Fibroblast of skin of right biceps (primary cell): Measurements from ENCODE around the gene ZNF200.
"Not testable (repeated sequence)": the region's sequence is repeated elsewhere in the genome, so short reads cannot be mapped to it uniquely, and the experiment has no call there.

Experiments used
- DNase-seq: peaks from one replicate; pipeline ENCODE4 v3.0.0-alpha.2; 2013

The ZNF200 gene, protein sequence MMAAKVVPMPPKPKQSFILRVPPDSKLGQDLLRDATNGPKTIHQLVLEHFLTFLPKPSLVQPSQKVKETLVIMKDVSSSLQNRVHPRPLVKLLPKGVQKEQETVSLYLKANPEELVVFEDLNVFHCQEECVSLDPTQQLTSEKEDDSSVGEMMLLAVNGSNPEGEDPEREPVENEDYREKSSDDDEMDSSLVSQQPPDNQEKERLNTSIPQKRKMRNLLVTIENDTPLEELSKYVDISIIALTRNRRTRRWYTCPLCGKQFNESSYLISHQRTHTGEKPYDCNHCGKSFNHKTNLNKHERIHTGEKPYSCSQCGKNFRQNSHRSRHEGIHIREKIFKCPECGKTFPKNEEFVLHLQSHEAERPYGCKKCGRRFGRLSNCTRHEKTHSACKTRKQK

GRCh38 chr16:3234857-3235561 lies at the start of gene ZNF200:
Gene ZNF200, minus strand, starts transcription at chr16:3235158. Its CDS starts 1,403 bp downstream, at chr16:3233755.
- peak; percentile 96 for DNase-seq

- no peak for DNase-seq
Observed at GRCh38 chr16:3283543-3284447, 48.8 kb upstream of the ZNF200 start.

GRCh38 chr16:3282730-3283542 lies 48.0 kb upstream of the ZNF200 start, which contains the start of gene ZNF263:
Gene ZNF263, plus strand, starts transcription at chr16:3283491. Its CDS starts 328 bp downstream, at chr16:3283819.
- DNase-seq, result peak; percentile 99

DNA sequence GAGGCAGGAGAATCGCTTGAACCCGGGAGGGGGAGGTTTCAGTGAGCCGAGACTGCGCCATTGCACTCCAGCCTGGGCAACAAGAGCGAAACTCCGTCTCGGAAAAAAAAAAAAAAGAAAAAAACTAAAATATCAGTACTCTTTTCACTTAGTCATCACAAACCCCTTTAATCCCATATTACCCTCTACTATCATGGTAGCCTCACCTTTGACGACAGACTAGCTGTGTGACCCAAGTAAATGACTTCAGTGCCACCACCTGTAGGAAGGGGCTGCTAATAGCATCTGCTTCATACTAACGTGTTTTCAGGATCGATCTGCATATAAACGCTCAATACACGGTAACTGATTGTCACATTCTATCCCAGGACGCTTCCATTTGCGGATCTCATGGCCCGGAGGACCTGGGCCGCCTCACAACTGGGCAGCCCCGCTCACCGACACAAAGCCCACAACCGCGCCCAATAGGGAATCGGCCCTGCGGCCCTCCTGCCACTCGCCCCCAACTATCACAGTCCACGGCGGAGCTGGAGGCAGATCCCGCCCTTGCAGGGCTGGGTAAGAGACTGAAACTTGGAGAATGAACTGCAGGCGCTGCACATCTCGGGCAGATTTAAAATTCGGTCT lies 47.3 kb upstream of the ZNF200 start:
- peak; percentile 76 for DNase-seq

- DNase-seq, result no peak
Observed at GRCh38 chr16:3281222-3281820, 46.4 kb upstream of the ZNF200 start.

- DNase-seq, result no peak
Observed at GRCh38 chr16:3276679-3277078, 41.7 kb upstream of the ZNF200 start.

DNA sequence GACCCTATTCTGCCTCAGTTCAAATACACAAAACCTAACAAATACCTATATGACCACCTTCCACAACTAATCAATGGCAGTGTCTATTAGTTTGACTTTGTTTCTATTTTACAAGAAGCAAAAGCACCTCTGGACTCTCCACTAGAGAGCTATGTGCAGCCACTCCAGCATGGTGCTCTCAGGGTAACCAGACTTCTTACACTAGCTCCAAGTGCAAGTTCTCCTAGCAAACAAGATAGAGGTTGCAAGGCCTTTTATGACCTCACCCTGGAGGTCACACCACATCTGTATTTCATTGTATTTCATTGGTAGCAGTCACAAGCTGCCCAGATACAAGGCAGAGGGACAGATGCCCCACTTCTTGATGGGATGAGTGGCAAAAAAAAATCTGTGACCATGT lies 40.0 kb upstream of the ZNF200 start:
- DNase-seq, result no peak

- no peak for DNase-seq
Observed at GRCh38 chr16:3274490-3274889, 39.5 kb upstream of the ZNF200 start.

GRCh38 chr16:3271281-3271680 lies 36.3 kb upstream of the ZNF200 start:
- DNase-seq, result not testable (repeated sequence)

- not testable (repeated sequence) for DNase-seq
Observed at GRCh38 chr16:3270718-3271117, 35.8 kb upstream of the ZNF200 start.

- DNase-seq, result no peak
Observed at GRCh38 chr16:3268294-3268693, 33.3 kb upstream of the ZNF200 start.

GRCh38 chr16:3266873-3267537 lies 32.0 kb upstream of the ZNF200 start:
- DNase-seq, result peak; percentile 36

GRCh38 chr16:3264137-3265036 lies 29.4 kb upstream of the ZNF200 start:
- peak; percentile 99 for DNase-seq

GRCh38 chr16:3262517-3262916 lies 27.6 kb upstream of the ZNF200 start:
- DNase-seq, result no peak

DNA sequence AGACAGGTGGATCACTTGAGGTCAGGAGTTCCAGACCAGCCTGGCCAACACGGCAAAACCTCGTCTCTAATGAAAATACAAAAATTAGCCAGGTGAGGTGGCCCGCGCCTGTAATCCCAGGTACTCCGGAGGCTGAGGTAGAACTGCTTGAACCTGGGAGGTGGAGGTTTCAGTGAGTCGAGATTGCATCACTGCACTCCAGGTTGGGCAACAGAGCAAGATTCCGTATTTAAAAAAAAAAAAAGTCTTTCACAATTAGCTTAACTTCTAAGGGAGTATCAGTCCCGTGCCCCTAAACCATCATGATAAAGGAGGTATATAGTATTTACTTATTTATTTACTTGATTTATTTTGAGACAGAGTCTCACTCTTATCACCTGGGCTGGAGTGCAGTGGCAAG lies 24.9 kb upstream of the ZNF200 start:
- DNase-seq, result no peak

DNA sequence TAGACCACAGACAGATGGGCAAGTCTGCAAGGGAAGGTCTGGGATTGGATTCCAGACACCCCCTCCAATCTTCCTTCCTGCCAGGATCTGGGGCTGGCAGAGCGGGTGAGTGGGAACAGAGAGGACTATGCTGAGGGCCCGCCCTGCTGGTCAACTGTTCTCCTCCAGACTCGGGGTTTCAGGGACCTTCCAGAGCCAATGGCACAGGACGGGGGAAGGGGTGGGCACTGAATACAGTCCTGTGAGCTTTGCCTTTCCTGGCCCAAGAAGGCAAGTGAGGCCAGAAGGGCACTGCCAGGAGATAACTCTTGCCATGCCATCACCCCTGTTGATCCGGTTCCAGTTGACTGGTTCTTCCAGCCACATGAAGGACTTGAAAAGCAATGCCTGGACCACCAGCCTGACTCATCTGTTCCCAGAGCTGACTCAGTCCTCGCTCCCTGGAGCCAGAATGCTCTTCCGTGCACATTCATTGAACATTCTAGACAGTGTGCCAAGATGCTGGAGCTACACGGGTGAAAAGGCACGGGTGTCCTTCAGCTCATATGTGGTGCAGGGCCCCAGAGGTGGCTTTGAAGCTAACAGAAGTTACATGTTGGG lies 22.0 kb upstream of the ZNF200 start:
- peak; percentile 28 for DNase-seq

DNA sequence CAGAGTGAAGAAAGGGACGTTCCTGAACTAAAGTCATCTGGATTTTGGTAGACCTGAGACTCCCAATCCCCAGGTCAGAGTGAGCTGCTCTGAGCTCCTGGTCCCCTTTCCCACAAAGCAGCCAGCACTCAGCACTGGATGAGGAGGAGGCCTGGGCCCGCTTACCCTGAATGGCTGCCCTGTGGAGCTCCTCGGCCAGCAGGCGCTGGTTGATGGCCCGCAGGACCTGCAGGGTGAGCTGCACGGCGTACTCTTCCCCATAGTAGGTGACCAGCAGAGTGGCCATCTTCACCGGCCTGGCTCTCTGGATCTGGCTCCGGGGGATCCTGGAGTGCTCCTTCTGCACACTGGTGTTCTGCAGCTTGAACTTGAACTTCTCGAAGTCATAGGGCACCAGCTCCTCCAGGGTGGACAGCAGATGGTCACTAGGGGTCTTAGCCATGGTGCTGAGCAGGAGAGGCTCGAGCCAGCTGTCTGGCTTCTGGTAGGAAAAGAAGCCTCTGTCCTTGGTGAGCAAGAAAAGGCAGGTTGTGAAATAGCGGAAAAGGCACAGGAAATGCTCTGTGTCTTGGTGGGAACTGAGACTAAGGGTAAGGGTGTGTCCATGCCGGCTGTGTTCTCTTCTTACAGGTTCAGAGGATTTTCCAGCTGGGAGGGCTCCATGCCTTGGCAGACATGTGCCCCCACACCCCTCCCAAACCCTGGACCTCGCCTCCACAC lies 21.3 kb upstream of the ZNF200 start, which contains the start of gene MEFV:
Gene MEFV, minus strand, starts transcription at position 488 of the 720 bp plus-strand sequence. Its CDS starts 46 bp downstream, at position 442.
- no peak for DNase-seq

- DNase-seq, result no peak
Observed at GRCh38 chr16:3254309-3254708, 19.4 kb upstream of the ZNF200 start.
